GM23338 (cell line): ENCODE measurements around the gene KAZN.

Source experiments
- EZH2 ChIP-seq: fragments of 200-600 bp; sonication (generic); IDR thresholded peaks from one replicate; pipeline ENCODE4 v1.8.0; 2017; ENCODE audit warnings: antibody characterized with exemption, mild to moderate bottlenecking, low read depth; ENCODE audit not compliant: unreplicated experiment
- EZH2phosphoT487 ChIP-seq: fragments of 200-600 bp; sonication (generic); IDR thresholded peaks from one replicate; pipeline ENCODE4 v1.8.1; 2018; ENCODE audit warnings: antibody characterized with exemption; ENCODE audit not compliant: unreplicated experiment
- POLR2AphosphoS5 ChIP-seq: IDR thresholded peaks from 2 replicates; pipeline ENCODE4 v1.6.1; 2016; ENCODE audit warnings: antibody characterized with exemption, low read depth
- ZNF114 ChIP-seq: fragments of 250-450 bp; sonication (Bioruptor Pico); IDR thresholded peaks from 2 replicates; pipeline ENCODE4 v1.5.0; 2020; ENCODE audit warnings: mild to moderate bottlenecking, moderate library complexity
- TF ChIP-seq, protein P1 (sequence below), 2 experiments: fragments of 200-600 bp in 1 of 2; sonication (generic) in 1 of 2; conservative IDR thresholded peaks; 2 replicates each; pipeline versions ENCODE4 v1.5.1 to v1.6.1; 2016 to 2017; ENCODE audit warnings: antibody characterized with exemption in 2 of 2, low read depth in 2 of 2, mild to moderate bottlenecking in 2 of 2, moderate library complexity in 1 of 2
- TF ChIP-seq, protein P2 (sequence below): IDR thresholded peaks from one replicate; pipeline ENCODE4 v1.6.1; 2018; ENCODE audit warnings: antibody characterized with exemption; ENCODE audit not compliant: unreplicated experiment

DNA sequence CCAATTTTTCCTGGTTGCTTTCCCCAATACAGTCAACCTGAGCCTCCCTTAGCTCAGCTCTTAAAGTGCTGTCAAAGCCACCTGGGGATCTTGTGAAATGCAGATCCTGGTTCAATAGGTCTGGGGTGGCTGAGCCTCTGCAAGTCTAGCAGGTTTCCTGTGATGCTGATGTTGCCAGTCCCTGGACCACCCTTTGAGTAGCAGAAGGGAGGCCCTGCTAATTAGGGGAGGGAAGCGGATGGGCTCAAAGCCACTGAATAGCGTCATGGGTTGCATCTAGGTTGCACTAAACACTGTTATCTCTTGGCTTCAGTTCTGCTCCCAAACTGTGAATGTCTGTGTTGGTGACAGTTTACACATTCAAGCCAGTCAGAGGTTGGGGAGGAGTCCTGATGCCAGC lies 127.2 kb downstream of the KAZN start:
- TF ChIP-seq, protein P1, sequence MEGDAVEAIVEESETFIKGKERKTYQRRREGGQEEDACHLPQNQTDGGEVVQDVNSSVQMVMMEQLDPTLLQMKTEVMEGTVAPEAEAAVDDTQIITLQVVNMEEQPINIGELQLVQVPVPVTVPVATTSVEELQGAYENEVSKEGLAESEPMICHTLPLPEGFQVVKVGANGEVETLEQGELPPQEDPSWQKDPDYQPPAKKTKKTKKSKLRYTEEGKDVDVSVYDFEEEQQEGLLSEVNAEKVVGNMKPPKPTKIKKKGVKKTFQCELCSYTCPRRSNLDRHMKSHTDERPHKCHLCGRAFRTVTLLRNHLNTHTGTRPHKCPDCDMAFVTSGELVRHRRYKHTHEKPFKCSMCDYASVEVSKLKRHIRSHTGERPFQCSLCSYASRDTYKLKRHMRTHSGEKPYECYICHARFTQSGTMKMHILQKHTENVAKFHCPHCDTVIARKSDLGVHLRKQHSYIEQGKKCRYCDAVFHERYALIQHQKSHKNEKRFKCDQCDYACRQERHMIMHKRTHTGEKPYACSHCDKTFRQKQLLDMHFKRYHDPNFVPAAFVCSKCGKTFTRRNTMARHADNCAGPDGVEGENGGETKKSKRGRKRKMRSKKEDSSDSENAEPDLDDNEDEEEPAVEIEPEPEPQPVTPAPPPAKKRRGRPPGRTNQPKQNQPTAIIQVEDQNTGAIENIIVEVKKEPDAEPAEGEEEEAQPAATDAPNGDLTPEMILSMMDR (conservative IDR thresholded peaks at IDR 0.05; ENCODE audit: low read depth in 2 of 2) = no peak
- no peak for TF ChIP-seq POLR2AphosphoS5
- no peak for TF ChIP-seq EZH2
- TF ChIP-seq, protein P2, sequence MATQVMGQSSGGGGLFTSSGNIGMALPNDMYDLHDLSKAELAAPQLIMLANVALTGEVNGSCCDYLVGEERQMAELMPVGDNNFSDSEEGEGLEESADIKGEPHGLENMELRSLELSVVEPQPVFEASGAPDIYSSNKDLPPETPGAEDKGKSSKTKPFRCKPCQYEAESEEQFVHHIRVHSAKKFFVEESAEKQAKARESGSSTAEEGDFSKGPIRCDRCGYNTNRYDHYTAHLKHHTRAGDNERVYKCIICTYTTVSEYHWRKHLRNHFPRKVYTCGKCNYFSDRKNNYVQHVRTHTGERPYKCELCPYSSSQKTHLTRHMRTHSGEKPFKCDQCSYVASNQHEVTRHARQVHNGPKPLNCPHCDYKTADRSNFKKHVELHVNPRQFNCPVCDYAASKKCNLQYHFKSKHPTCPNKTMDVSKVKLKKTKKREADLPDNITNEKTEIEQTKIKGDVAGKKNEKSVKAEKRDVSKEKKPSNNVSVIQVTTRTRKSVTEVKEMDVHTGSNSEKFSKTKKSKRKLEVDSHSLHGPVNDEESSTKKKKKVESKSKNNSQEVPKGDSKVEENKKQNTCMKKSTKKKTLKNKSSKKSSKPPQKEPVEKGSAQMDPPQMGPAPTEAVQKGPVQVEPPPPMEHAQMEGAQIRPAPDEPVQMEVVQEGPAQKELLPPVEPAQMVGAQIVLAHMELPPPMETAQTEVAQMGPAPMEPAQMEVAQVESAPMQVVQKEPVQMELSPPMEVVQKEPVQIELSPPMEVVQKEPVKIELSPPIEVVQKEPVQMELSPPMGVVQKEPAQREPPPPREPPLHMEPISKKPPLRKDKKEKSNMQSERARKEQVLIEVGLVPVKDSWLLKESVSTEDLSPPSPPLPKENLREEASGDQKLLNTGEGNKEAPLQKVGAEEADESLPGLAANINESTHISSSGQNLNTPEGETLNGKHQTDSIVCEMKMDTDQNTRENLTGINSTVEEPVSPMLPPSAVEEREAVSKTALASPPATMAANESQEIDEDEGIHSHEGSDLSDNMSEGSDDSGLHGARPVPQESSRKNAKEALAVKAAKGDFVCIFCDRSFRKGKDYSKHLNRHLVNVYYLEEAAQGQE = no peak
- TF ChIP-seq ZNF114 (CRISPR knock-in tag) = no peak
- no peak for TF ChIP-seq EZH2phosphoT487
